Activated CD4-positive, alpha-beta T cell treated with anti-CD3 and anti-CD28 coated beads, Interleukin-2, amount 50 U/mL, for 1 hour (primary cell): ENCODE results near the gene FOXD1.
"Not testable (repeated sequence)": the region's sequence is repeated elsewhere in the genome, so short reads cannot be mapped to it uniquely, and the experiment has no call there.

ENCODE experiments used
- DNase-seq: peaks from one replicate; pipeline ENCODE4 v3.0.0-alpha.2; 2020

FOXD1 gene

DNA sequence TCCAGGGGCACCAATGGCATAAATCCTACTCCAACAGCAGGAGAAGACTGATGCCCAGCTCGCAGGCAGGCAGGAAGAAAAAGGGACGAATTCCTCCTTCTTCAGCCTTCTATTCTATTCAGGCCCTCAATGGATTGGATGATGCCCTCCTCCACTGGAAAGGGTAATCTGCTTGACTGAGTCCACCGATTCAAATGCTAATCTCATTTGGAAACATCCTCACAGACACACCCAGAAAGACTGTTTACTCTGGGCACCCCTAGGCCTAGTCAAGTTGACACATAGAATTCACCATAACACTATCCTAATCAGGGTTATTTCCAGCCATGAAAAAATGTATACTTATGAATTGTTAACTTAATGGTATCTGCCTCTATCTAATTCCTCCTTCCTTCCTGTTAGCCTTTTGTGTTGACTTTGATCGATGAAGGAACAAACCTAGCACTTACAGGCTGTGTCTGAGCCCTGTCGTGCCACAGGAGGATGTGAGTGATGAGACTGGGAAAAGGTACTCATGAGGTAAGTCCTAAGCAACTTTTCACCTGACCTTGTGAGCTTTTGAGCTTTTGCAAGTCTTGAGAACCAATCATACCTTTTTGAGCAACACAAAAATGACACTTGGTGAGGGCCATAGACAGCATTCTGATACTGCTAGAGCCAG lies 36.5 kb downstream of the FOXD1 start:
- no peak for DNase-seq

DNA sequence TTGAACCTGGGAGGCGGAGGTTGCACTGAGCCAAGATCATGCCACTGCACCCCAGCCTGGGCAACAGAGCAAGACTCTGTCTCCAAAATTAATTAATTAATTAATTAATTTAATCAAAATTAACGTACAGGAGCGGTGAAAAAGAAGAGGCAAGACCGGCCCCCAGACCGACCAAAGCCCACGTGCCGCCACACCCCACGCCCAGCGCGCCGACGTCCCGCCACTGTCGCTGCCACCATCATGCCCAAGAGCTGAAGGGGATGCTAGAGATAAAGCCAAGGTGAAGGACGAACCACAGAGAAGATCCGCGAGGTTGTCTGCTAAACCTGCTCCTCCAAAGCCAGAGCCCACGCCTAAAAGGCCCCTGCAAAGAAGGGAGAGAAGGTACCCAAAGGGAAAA lies 38.6 kb downstream of the FOXD1 start:
- DNase-seq = not testable (repeated sequence)

DNA sequence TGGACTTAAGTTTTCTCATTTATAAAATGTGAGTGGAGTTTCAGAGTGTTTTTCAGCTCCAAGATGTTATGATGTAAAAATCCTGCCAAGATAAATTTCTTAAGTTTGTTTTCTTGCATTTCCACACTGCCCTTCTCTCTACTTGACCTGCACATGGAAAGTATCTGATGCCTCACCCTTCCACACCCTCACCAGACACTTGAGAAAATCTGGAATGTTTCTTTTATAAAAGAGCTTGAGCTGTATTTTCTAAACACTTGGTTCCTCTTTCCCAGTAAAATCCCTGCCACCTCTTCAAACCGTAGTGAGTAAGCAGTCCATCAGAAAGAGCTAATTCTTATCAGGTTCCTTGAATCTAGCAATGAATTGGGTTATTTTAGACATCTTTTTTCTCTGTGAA lies 42.9 kb downstream of the FOXD1 start:
- no peak for DNase-seq

DNA sequence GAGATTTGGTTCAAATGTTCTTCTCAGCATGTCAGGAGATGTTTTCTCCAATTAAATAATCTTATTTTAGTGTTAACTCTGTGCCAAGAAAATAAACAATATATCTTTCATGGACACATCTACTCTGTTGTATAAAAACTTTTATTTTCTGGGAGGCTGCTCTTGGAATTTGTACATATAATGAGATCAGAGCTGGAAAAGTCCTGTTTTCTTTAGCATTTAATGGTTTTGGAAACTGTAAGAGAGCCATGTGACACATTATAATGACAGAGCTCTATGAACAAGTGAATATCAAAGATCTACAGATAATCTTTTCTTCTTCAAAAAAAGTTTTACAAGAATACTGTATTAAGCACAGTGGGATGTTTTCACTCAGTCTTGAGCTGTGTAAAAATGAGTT lies 48.8 kb downstream of the FOXD1 start:
- DNase-seq = no peak
